Sigmoid colon (tissue), 7 donors: ENCODE results near the gene ATP6V0A1. TPM values are rescaled to one million over a fixed set of nuclear protein-coding genes. Genes with fewer than 3 reads are reported as not detected.
A peak's percentile ranks its signal among the peaks of the same experiment; 100 is the strongest.

ENCODE experiments used
- DNase-seq: peaks from one replicate; pipeline ENCODE4 v3.0.0-alpha.2; 2019
- H3K27ac ChIP-seq, 4 donors: fragments of 200-600 bp; sonication (generic); one replicate each; pipeline ENCODE4 v1.5.1; 2016 to 2019; ENCODE audit warnings: mild to moderate bottlenecking in 1 of 4
- H3K27me3 ChIP-seq, 3 donors: fragments of 200-600 bp; sonication (generic); one replicate each; pipeline ENCODE4 v1.5.1; 2019; ENCODE audit warnings: mild to moderate bottlenecking in 1 of 3
- H3K36me3 ChIP-seq, 4 donors: fragments of 200-600 bp; sonication (generic); one replicate each; pipeline ENCODE4 v1.5.1; 2016 to 2019
- H3K4me1 ChIP-seq, 4 donors: fragments of 200-600 bp; sonication (generic); one replicate each; pipeline ENCODE4 v1.5.1; 2017 to 2019
- H3K4me3 ChIP-seq, 4 donors: fragments of 200-600 bp; sonication (generic); one replicate each; pipeline ENCODE4 v1.5.1; 2017 to 2019; ENCODE audit warnings: mild to moderate bottlenecking in 2 of 4, moderate library complexity in 1 of 4
- H3K9me3 ChIP-seq, 4 donors: fragments of 200-600 bp in 3 of 4; sonication (generic) in 3 of 4; one replicate each; pipeline versions ENCODE4 v1.5.1 to v1.6.1; 2013 to 2019
- EP300 ChIP-seq, 4 donors: sonication (generic); formaldehyde crosslinking; IDR thresholded peaks; one replicate each; pipeline ENCODE4 v1.6.1; 2017; ENCODE audit warnings: antibody characterized with exemption in 4 of 4
- POLR2A ChIP-seq, 2 donors: fragments of 450-650 bp; IDR thresholded peaks; one replicate each; pipeline ENCODE4 v1.6.1; 2016; ENCODE audit warnings: antibody characterized with exemption in 2 of 2, mild to moderate bottlenecking in 2 of 2, moderate library complexity in 2 of 2
- POLR2AphosphoS5 ChIP-seq, 4 donors: sonication (generic); formaldehyde crosslinking; IDR thresholded peaks; one replicate each; pipeline ENCODE4 v1.6.1; 2017; ENCODE audit warnings: antibody characterized with exemption in 4 of 4
- WGBS, 2 donors: extraction: QIAGEN DNeasy Blood & Tissue Kit; methylation state at CpG; one replicate each; pipeline ENCODE4 v1.1.7; 2013; 5-methylcytosine and 5-hydroxymethylcytosine counted together
- intact Hi-C: fragments of 100-400 bp; cut with DNase I; formaldehyde crosslinking; loops from one replicate; pipeline ENCODE4 v1.15.1; 2023
- polyA plus RNA-seq, 3 donors: library from polyadenylated mRNA; stranded (reverse); fragments of 200-250 nt; gene quantifications; one replicate each; pipeline ENCODE4 v1.2.3, GENCODE V29; 2013
- total RNA-seq, 4 donors: library from RNA; depleted of rRNA; stranded (reverse); fragments of >200 nt; gene quantifications; one replicate each; pipeline ENCODE4 v1.1.0, GENCODE V29; 2016
- TF ChIP-seq, protein P1 (sequence below), 4 experiments: fragments of 450-650 bp in 3 of 4; fragments of 200-600 bp in 1 of 4; IDR thresholded peaks; one replicate each; pipeline ENCODE4 v1.5.1; 2016 to 2019; ENCODE audit warnings: antibody characterized with exemption in 4 of 4, mild to moderate bottlenecking in 3 of 4, moderate library complexity in 2 of 4
- donor health status: healthy with polysubstance abuse.
- donor health status: Bipolar disorder and iron deficiency.
- donor health status: healthy.

The ATP6V0A1 gene
- total and polyA plus RNA-seq, 7 donors: 11.6 to 96.1 (median 48.9) TPM

GRCh38 chr17:42509409-42509808 lies 50.7 kb downstream of the ATP6V0A1 start:
- WGBS, 2 donors: 20 to 69% methylated on average over 5 of the region's 5 CpGs
- no peaks in the 10 kb centered on the region for H3K27me3 ChIP-seq
- H3K4me3 ChIP-seq: no peak overlapping the region
- H3K9me3 ChIP-seq: no peaks in the 10 kb centered on the region
- intact Hi-C loops: no loop called here
- peaks cover 0 to 15% (median 3%) of the 10 kb centered on the region in 4 donors for H3K4me1 ChIP-seq
- peaks cover 7 to 67% (median 39%) of the 10 kb centered on the region in 4 donors for H3K36me3 ChIP-seq
- H3K27ac ChIP-seq: no peak overlapping the region
- peak; percentile 38 for DNase-seq
- TF ChIP-seq, protein P1, sequence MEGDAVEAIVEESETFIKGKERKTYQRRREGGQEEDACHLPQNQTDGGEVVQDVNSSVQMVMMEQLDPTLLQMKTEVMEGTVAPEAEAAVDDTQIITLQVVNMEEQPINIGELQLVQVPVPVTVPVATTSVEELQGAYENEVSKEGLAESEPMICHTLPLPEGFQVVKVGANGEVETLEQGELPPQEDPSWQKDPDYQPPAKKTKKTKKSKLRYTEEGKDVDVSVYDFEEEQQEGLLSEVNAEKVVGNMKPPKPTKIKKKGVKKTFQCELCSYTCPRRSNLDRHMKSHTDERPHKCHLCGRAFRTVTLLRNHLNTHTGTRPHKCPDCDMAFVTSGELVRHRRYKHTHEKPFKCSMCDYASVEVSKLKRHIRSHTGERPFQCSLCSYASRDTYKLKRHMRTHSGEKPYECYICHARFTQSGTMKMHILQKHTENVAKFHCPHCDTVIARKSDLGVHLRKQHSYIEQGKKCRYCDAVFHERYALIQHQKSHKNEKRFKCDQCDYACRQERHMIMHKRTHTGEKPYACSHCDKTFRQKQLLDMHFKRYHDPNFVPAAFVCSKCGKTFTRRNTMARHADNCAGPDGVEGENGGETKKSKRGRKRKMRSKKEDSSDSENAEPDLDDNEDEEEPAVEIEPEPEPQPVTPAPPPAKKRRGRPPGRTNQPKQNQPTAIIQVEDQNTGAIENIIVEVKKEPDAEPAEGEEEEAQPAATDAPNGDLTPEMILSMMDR (IDR thresholded peaks at IDR 0.05): no peak
- TF ChIP-seq POLR2A (IDR thresholded peaks at IDR 0.05): no peak
- TF ChIP-seq EP300 (IDR thresholded peaks at IDR 0.05): no peak
- TF ChIP-seq POLR2AphosphoS5 (IDR thresholded peaks at IDR 0.05): no peak

- peaks cover 0 to 15% (median 3%) of the 10 kb centered on the region in 4 donors for H3K4me1 ChIP-seq
- H3K27ac ChIP-seq: no peak overlapping the region
- H3K36me3 ChIP-seq: peaks cover 11 to 67% (median 37%) of the 10 kb centered on the region in 4 donors
- TF ChIP-seq EP300 (IDR thresholded peaks at IDR 0.05): no peak
- TF ChIP-seq POLR2A (IDR thresholded peaks at IDR 0.05): no peak
- TF ChIP-seq, protein P1 (IDR thresholded peaks at IDR 0.05): no peak
- TF ChIP-seq POLR2AphosphoS5 (IDR thresholded peaks at IDR 0.05): no peak
- intact Hi-C loops: no loop called here
- H3K27me3 ChIP-seq: no peaks in the 10 kb centered on the region
- no peaks in the 10 kb centered on the region for H3K9me3 ChIP-seq
- no peak overlapping the region for H3K4me3 ChIP-seq
- peak; percentile 48 for DNase-seq
- WGBS, 2 donors: 84 to 89% methylated on average over 2 of the region's 2 CpGs
Measured at GRCh38 chr17:42509841-42510240, 51.2 kb downstream of the ATP6V0A1 start.

GRCh38 chr17:42512246-42512645 lies 53.6 kb downstream of the ATP6V0A1 start:
- Histone ChIP-seq H3K4me3 (no peak overlapping the region), H3K9me3 (no peaks in the 10 kb centered on the region), H3K36me3 (peaks cover 11 to 65% (median 31%) of the 10 kb centered on the region in 4 donors), H3K4me1 (peaks cover 0 to 20% (median 11%) of the 10 kb centered on the region in 4 donors), H3K27ac (peak overlapping the region in 3 of 4 donors; percentile 49 to 57 (median 51)), H3K27me3 (no peaks in the 10 kb centered on the region)
- WGBS, 2 donors: 89 to 92% methylated on average over 9 of the region's 9 CpGs
- peak; percentile 51 for DNase-seq
- intact Hi-C loops: no loop called here
- TF ChIP-seq POLR2AphosphoS5 (IDR thresholded peaks at IDR 0.05) (no peak), POLR2A (IDR thresholded peaks at IDR 0.05) (no peak), EP300 (IDR thresholded peaks at IDR 0.05) (no peak)
- TF ChIP-seq, protein P1 (IDR thresholded peaks at IDR 0.05): no peak

GRCh38 chr17:42512733-42513251 lies 54.1 kb downstream of the ATP6V0A1 start:
- H3K27me3 ChIP-seq: no peaks in the 10 kb centered on the region
- peak overlapping the region in 3 of 4 donors; percentile 49 to 57 (median 51) for H3K27ac ChIP-seq
- 75 to 83% methylated on average over 6 of the region's 6 CpGs for WGBS, 2 donors
- H3K4me3 ChIP-seq: no peak overlapping the region
- intact Hi-C loops: no loop called here
- TF ChIP-seq, protein P1 (IDR thresholded peaks at IDR 0.05): no peak
- TF ChIP-seq POLR2AphosphoS5 (IDR thresholded peaks at IDR 0.05): no peak
- H3K9me3 ChIP-seq: no peaks in the 10 kb centered on the region
- peak; percentile 48 for DNase-seq
- H3K36me3 ChIP-seq: peaks cover 11 to 60% (median 27%) of the 10 kb centered on the region in 4 donors
- peaks cover 0 to 25% (median 17%) of the 10 kb centered on the region in 4 donors for H3K4me1 ChIP-seq

DNA sequence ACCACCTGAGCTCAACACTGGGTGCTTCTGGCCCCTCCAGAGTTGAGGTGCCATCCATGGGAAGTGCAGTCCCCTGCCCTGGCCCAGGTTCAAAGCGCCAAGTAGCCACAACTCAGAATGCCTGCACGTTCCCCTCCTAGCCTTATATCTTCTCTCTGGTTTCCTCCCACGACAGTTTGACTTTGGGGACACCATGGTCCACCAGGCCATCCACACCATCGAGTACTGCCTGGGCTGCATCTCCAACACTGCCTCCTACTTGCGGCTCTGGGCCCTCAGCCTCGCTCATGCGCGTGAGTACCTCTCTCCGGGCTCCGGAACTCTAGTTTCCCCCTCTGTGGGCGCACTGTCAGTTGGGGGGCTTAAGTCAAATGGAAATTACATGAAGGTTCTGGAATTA lies 55.0 kb downstream of the ATP6V0A1 start:
- TF ChIP-seq EP300 (IDR thresholded peaks at IDR 0.05): no peak
- TF ChIP-seq, protein P1 (IDR thresholded peaks at IDR 0.05): no peak
- TF ChIP-seq POLR2AphosphoS5 (IDR thresholded peaks at IDR 0.05): no peak
- TF ChIP-seq POLR2A (IDR thresholded peaks at IDR 0.05): no peak
- Histone ChIP-seq H3K36me3 (peaks cover 11 to 51% (median 21%) of the 10 kb centered on the region in 4 donors), H3K4me1 (peaks cover 0 to 34% (median 25%) of the 10 kb centered on the region in 4 donors), H3K9me3 (no peaks in the 10 kb centered on the region), H3K27ac (peak overlapping the region; percentile 17 to 51 (median 38)), H3K27me3 (no peaks in the 10 kb centered on the region), H3K4me3 (no peak overlapping the region)
- DNase-seq: no peak
- intact Hi-C loops: no loop called here
- 96% methylated on average over 11 of the region's 11 CpGs for WGBS, 2 donors
